Activated naive CD4-positive, alpha-beta T cell treated with anti-CD3 and anti-CD28 coated beads, Interleukin-2, amount 50 U/mL, for 72 hours (primary cell): ENCODE data around the gene KANK3. TPM values are rescaled to one million over a fixed set of nuclear protein-coding genes. Genes with fewer than 3 reads are reported as not detected.

Experiments
- total RNA-seq, 2 donors: library from RNA; stranded (reverse); gene quantifications; one replicate each; pipeline ENCODE4 v1.2.3, GENCODE V29; 2022

Gene KANK3
- total RNA-seq, 2 donors from 2014 or later = 1.5 to 1.7 TPM

Other genes with a start within 250 kb of the KANK3 start
- under 1 TPM in 1 of 2 donors, not detected in 1; 0.02 TPM for gene FBN3, start 193.7 kb downstream of the KANK3 start, total RNA-seq
- 10 to 100 TPM; 18.4 to 22.4 TPM for gene CERS4, start 133.9 kb downstream of the KANK3 start, total RNA-seq
- 10 to 100 TPM; 46.1 to 49.7 TPM for gene CD320, start 34.9 kb downstream of the KANK3 start, total RNA-seq
- 10 to 100 TPM; 54.5 to 73.1 TPM for gene NDUFA7, start 21.9 kb downstream of the KANK3 start, total RNA-seq
- 1,000 to 10,000 TPM; 2,643 to 2,829 TPM for gene RPS28, start 21.8 kb downstream of the KANK3 start, total RNA-seq
- gene ANGPTL4, start 20.9 kb upstream of the KANK3 start, total RNA-seq = 1 to 10 TPM in 1 of 2 donors, not detected in 1; 9.5 TPM
- 10 to 100 TPM; 76.6 to 81.5 TPM for gene RAB11B, start 47.1 kb upstream of the KANK3 start, total RNA-seq
- 10 to 100 TPM in 1 of 2 donors, 1 to 10 TPM in 1; 7.3 to 14.9 TPM for gene MARCHF2, start 70.0 kb upstream of the KANK3 start, total RNA-seq
- 100 to 1,000 TPM; 105 to 243 TPM for gene HNRNPM, start 101.7 kb upstream of the KANK3 start, total RNA-seq
- gene PRAM1, start 159.4 kb upstream of the KANK3 start, total RNA-seq = 1 to 10 TPM; 1.4 to 2.9 TPM
- gene ZNF414, start 170.9 kb upstream of the KANK3 start, total RNA-seq = 10 to 100 TPM; 24.6 to 28.0 TPM
- gene MYO1F, start 234.2 kb upstream of the KANK3 start, total RNA-seq = 10 to 100 TPM; 12.4 to 16.2 TPM